ENCODE measurements around the gene LRP6. TPM values are rescaled to one million over a fixed set of nuclear protein-coding genes. Genes with fewer than 3 reads are reported as not detected.
"Not testable (repeated sequence)": the region's sequence is repeated elsewhere in the genome, so short reads cannot be mapped to it uniquely, and the experiment has no call there.

Gene LRP6
- total RNA-seq, 2 experiments from 2014 or later = 0.28 TPM; not detected in 1

DNA sequence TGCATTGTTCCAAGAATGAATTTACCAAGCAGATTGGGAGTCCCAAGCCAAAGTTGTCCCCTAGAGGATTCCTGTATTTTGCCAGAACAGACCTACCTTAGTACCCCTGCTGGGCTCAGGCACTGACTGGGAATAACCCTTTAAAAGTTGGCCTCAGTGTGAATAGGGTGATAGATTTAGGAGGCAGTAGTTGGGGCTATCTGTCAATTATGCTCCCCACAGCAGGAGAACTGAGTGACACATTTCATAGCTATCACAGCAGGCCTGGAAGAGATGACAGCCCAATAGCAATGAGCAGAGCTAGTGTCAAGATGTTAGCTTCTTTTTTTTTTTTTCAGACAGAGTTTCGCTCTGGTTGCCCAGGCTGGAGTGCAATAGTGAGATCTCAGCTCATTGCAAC, 14.3 kb upstream of the LRP6 start:
- ATAC-seq (no peak), DNase-seq (no peak)
- H3K9me3 Mint-ChIP-seq (ENCODE audit: low read depth) = no peaks in the 10 kb centered on the region
- CTCF ChIA-PET = no interaction called here
- H3K4me3 Mint-ChIP-seq = no peak overlapping the region
- peaks cover 2% of the 10 kb centered on the region for H3K36me3 Mint-ChIP-seq
- no peak overlapping the region for H3K27ac Mint-ChIP-seq
- peaks cover 44% of the 10 kb centered on the region for H3K27me3 Mint-ChIP-seq
- H3K4me1 Mint-ChIP-seq = no peaks in the 10 kb centered on the region

DNA sequence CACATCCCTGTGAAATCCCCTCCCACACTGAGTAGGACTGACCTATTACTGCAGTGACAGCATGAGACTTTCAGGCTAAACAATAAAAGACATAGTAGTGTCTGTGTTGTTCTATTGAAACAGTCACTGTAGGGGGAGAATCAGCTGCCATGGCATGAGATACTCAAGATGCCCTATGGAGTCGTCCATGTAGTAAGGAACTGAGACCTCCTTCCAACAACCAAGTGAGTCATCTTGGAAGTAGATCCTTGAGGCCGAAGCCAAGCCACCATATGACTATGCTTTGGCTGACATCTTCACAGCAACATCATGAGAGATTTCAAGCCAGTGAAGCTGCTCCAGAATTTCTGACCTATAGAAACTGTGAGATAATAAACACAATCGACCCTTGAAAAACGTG, 12.1 kb upstream of the LRP6 start:
- Mint-ChIP-seq H3K4me1 (no peaks in the 10 kb centered on the region), H3K27me3 (peaks cover 47% of the 10 kb centered on the region), H3K4me3 (no peak overlapping the region), H3K27ac (no peak overlapping the region), H3K9me3 (ENCODE audit: low read depth) (no peaks in the 10 kb centered on the region), H3K36me3 (peaks cover 2% of the 10 kb centered on the region)
- CTCF ChIA-PET = interaction anchor here (1.2 kb wide), 1 partner anchor 14 kb away, joined by 3 read pairs; no protein-coding TSS in a partner anchor
- ATAC-seq (no peak), DNase-seq (no peak)

DNA sequence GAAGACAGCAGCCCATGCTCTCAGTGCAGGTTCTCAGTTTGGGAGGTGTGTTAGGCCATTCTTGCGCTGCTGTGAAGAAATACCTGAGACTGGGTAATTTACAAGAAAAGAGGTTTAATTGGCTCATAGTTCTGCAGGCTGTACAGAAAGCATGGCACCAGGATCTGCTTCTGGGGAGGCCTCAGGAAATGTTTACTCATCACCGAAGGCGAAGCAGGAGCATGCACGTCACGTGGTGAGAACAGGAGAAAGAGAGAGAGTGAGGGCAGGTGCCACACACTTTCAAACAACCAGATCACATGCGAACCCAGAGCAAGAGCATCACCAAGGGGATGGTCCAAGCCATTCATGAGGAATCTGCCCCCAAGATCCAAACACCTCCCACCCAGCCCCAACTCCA, 9.0 kb upstream of the LRP6 start:
- no peak overlapping the region for H3K4me3 Mint-ChIP-seq
- peaks cover 25% of the 10 kb centered on the region for H3K27me3 Mint-ChIP-seq
- no peaks in the 10 kb centered on the region for H3K4me1 Mint-ChIP-seq

DNA sequence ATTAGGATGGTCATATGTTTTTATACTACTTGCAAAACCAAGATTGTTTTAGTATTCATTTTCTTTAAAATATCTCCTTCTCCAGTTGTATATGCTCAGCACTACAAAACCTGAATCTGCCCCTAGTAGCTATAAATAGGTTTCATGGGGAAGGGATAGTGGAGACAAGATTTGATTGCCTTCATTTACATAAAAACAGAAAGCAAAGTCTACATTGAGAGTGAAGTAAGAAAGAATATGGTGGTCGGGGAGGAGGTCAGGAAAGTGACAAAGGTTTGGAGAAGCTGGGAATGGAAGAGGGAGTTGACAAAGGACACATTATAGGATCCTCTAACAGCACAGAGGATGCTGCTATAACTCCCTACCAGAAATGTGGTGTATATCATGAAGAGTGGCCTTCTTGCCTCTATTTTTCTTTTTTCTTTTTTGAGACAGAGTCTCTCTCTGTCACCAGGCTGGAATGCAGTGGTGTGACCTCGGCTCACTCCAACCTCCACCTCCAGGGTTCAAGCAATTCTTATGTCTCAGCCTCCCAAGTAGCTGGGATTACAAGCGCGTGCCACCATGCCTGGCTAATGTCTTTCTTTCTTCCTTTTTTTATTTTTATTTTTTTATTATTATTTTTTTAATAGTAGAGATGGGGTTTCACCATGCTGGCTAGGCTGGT, 6.6 kb upstream of the LRP6 start:
- peaks cover 18% of the 10 kb centered on the region for H3K27me3 Mint-ChIP-seq
- CTCF ChIA-PET = no interaction called here

More for the DNA sequence above, 9.0 kb upstream of the LRP6 start:
- Mint-ChIP-seq H3K9me3 (ENCODE audit: low read depth) (no peaks in the 10 kb centered on the region), H3K36me3 (peaks cover 2% of the 10 kb centered on the region), H3K27ac (no peak overlapping the region)
- ATAC-seq = no peak
- CTCF ChIA-PET = no interaction called here
- DNase-seq = no peak

DNA sequence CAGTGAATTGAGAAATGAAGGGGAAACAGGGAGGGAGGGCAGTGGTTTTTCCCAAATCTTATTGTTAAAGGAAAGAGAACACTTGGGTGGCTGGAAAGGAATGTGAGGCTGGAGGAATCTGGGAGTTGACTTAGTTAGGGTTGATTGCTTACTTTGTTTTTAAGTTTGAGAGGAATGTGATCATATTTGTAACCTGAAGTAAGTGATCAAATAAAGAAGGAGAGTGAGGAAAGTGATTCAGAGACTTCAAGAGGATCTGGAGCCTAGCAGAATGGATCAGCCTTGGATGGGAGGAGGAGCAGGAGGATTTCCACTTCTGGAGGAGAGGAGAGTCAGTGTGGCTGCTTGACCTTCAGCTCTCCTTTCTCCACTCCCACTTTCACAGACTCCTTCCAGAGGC, 6.0 kb upstream of the LRP6 start:
- no peak overlapping the region for H3K4me3 Mint-ChIP-seq
- DNase-seq (no peak), ATAC-seq (no peak)
- H3K36me3 Mint-ChIP-seq = peaks cover under 1% of the 10 kb centered on the region
- CTCF ChIA-PET = no interaction called here
- peaks cover 20% of the 10 kb centered on the region for H3K27me3 Mint-ChIP-seq
- no peak overlapping the region for H3K27ac Mint-ChIP-seq
- H3K9me3 Mint-ChIP-seq (ENCODE audit: low read depth) = no peaks in the 10 kb centered on the region
- H3K4me1 Mint-ChIP-seq = no peaks in the 10 kb centered on the region

More for the DNA sequence above, 6.6 kb upstream of the LRP6 start:
- Mint-ChIP-seq H3K4me1 (no peaks in the 10 kb centered on the region), H3K4me3 (no peak overlapping the region), H3K36me3 (peaks cover 2% of the 10 kb centered on the region), H3K27ac (no peak overlapping the region), H3K9me3 (ENCODE audit: low read depth) (no peaks in the 10 kb centered on the region)
- DNase-seq (no peak), ATAC-seq (no peak)

DNA sequence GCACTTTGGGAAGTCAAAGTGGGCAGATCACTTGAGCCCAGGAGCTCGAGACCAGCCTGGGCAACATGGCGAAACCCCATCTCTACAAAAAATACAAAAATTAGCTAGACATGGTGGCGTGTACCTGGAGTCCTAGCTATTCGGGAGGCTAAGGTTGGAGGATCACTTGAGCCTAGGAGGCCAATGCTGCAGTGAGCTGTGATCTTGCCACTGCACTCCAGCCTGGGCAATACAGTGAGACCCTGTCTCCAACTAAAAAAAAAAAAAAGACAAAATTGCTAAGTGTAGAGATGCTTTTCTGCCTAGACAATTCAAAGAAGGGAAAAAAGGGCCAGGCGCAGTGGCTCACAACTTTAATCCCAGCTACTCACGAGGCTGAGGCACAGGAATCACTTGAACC, 3.4 kb upstream of the LRP6 start:
- no peak for ATAC-seq
- no peaks in the 10 kb centered on the region for H3K9me3 Mint-ChIP-seq (ENCODE audit: low read depth)
- no peak overlapping the region for H3K27ac Mint-ChIP-seq
- no peak overlapping the region for H3K4me3 Mint-ChIP-seq
- peaks cover 11% of the 10 kb centered on the region for H3K4me1 Mint-ChIP-seq
- CTCF ChIA-PET = no interaction called here
- H3K27me3 Mint-ChIP-seq = peaks cover 36% of the 10 kb centered on the region
- DNase-seq = no peak
- H3K36me3 Mint-ChIP-seq = no peaks in the 10 kb centered on the region

DNA sequence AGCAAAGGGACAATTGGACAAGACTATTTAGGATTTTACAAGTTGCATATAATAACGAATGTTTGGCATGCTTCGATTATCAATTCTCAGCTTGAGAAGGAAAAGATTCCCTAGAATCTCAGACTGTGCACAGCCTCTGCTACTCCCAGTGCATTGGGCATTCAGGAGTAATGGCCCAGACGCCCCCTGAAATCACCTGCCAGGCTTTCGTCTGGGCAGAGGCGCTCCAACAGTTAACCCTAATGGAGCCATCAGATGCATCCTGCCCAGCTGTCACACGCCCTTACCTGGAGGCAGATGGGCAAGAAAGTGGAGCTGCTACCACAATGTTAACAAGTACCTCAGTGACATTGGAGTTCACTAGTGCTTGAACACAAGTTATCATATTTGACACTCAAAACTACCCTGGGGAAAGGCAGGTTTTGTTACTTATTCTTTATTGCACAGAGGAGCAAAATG, 927 bp upstream of the LRP6 start:
- peak overlapping the region; percentile 41 for H3K4me3 Mint-ChIP-seq
- ATAC-seq (no peak), DNase-seq (no peak)
- no peaks in the 10 kb centered on the region for H3K36me3 Mint-ChIP-seq
- H3K27ac Mint-ChIP-seq = peak overlapping the region; percentile 22
- CTCF ChIA-PET = interaction anchor here (0.7 to 1.3 kb wide), 2 partner anchors 60 to 686 kb away, joined by 3 read pairs; no protein-coding TSS in a partner anchor
- H3K27me3 Mint-ChIP-seq = peaks cover 59% of the 10 kb centered on the region
- H3K4me1 Mint-ChIP-seq = peaks cover 11% of the 10 kb centered on the region
- H3K9me3 Mint-ChIP-seq (ENCODE audit: low read depth) = no peaks in the 10 kb centered on the region

DNA sequence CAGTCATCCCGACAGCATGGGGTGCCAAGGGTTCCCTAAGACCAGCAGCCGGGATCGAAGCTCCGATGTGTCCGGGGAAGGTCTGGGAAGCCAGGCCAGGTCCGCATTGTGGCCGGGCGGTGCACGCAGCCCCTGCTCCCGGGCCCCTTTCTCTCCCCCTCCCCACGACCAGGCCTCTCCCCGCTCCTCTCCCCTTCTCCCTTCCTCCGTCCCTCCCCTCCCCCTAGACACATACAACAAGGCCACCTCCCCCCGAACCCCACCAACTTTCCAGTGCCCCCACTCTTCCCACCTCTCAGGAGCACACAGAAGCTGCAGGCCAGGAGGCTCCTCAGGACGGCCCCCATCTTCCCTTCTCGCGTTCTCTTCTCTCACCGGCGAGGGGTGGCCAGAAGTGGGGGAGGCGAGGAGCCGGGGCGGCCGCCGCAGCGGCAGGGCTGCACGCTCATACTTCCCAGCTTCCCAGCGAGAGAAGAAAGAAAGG, 413 bp downstream of the LRP6 start:
- Mint-ChIP-seq H3K36me3 (no peaks in the 10 kb centered on the region), H3K9me3 (ENCODE audit: low read depth) (no peaks in the 10 kb centered on the region), H3K27me3 (peaks cover 68% of the 10 kb centered on the region), H3K4me1 (peaks cover 11% of the 10 kb centered on the region), H3K27ac (no peak overlapping the region), H3K4me3 (peak overlapping the region; percentile 61)
- peak; percentile 20 for ATAC-seq
- CTCF ChIA-PET = interaction anchor here (1.3 kb wide), 1 partner anchor 61 kb away, joined by 3 read pairs; no protein-coding TSS in a partner anchor
- DNase-seq = no peak

DNA sequence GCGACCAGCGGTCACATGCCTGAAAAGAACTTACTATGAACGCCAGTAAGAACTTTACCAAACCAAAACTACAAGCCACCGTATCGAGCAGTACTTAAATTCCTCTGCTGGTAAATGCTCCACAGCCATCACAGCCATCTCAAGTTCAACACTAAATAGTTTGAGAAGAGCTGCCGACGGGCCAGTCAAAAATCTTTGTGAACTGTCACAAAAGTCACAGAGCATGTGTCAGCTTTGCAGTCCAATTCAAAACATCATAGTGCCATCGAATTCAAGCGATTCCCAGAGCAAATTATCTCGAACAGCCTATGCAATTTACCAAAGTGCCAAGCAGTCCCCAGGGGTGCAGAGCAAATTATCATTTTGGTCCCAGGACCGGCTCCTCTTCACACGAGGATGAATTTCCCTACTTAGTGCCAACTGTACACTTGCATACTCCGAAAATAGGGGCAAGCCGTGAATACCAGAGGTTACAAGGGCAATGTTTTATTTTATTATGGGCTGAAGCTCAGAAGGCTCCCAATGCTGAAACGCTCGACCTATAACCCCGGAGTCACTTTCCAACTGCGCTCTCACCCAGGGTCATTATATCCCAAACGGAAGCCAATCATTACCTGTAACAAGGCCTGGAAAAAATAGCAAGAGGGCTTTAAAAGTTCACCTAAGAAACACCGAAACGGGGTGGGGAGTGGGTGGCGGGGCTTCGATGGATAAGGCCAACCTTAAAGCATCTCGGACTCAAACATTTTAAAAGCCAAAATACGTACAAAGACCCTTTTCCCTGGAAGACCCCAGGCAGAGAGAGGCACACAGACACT, 1.1 kb downstream of the LRP6 start:
- Mint-ChIP-seq H3K36me3 (no peaks in the 10 kb centered on the region), H3K27me3 (peaks cover 64% of the 10 kb centered on the region), H3K9me3 (ENCODE audit: low read depth) (no peaks in the 10 kb centered on the region), H3K4me3 (no peak overlapping the region), H3K27ac (no peak overlapping the region), H3K4me1 (peaks cover 11% of the 10 kb centered on the region)
- ATAC-seq = no peak
- DNase-seq = no peak
- CTCF ChIA-PET = interaction anchor here (1.3 kb wide), 1 partner anchor 14 kb away, joined by 3 read pairs; no protein-coding TSS in a partner anchor

DNA sequence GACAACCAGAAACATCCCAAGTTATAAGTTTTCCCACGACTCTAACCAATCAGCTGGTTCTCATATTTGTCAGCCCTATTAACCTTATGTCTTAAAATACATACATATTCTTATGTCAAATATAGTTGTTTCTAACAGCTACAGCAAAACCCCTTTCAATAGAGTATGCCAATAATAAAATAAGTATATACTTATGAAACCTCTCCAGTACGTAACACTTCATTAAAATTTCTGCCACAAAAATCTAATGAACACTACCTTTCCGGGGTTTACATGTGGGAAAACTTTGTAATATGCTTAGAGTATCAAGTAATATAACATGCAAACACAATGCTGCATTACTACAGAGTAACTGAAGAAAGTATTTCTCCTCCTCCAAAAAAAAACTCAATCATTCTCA, 1.8 kb downstream of the LRP6 start:
- no peaks in the 10 kb centered on the region for H3K36me3 Mint-ChIP-seq
- no peaks in the 10 kb centered on the region for H3K9me3 Mint-ChIP-seq (ENCODE audit: low read depth)
- peaks cover 63% of the 10 kb centered on the region for H3K27me3 Mint-ChIP-seq
- CTCF ChIA-PET = interaction anchor here (1.3 kb wide), 1 partner anchor 15 kb away, joined by 3 read pairs; no protein-coding TSS in a partner anchor
- H3K27ac Mint-ChIP-seq = no peak overlapping the region
- H3K4me3 Mint-ChIP-seq = no peak overlapping the region
- ATAC-seq (no peak), DNase-seq (no peak)
- peaks cover 11% of the 10 kb centered on the region for H3K4me1 Mint-ChIP-seq

DNA sequence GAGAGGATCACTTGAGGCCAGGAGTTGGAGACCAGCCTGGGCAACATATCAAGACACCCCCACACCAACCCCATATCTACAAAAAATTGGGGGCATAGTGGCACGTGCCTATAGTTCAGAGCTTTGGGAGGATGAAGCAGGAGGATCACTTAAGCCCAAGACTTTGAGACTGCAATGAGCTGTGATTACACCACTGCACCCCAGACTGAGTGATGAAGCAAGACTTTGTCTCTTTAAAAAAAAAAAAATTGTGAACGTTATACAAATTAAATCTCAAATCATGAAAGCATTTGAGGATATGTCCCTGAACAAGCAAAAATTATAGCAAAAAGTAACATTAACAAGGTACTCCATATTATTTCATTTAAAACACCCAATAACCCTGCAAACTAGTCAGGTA, 2.9 kb downstream of the LRP6 start:
- Mint-ChIP-seq H3K9me3 (ENCODE audit: low read depth) (no peaks in the 10 kb centered on the region), H3K27ac (no peak overlapping the region), H3K4me1 (peaks cover 11% of the 10 kb centered on the region), H3K4me3 (no peak overlapping the region), H3K36me3 (no peaks in the 10 kb centered on the region), H3K27me3 (peaks cover 65% of the 10 kb centered on the region)
- DNase-seq = no peak
- ATAC-seq = no peak
- CTCF ChIA-PET = no interaction called here

DNA sequence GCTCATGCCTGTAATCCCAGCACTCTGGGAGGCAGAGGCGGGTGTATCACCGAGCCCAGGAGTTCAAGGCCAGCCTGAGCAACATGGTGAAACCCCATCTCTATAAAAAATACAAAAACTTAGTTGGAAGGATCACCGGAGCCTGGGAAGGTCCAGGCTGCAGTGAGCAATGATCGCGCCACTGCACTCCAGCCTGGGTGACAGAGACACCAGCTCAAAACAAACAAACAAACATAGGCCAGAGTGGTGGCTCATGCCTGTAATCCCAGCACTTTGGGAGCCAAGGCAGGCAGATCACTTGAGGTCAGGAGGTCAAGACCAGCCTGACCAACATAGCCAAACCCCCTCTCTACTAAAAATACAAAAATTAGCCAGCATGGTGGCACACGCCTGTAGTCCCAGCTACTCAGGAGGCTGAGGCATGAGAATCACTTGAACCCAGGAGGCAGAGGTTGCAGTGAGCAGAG, 10.5 kb downstream of the LRP6 start:
- H3K9me3 Mint-ChIP-seq (ENCODE audit: low read depth); H3K36me3 Mint-ChIP-seq; H3K27ac Mint-ChIP-seq; DNase-seq; H3K4me3 Mint-ChIP-seq; H3K4me1 Mint-ChIP-seq; ATAC-seq: not testable (repeated sequence)
- CTCF ChIA-PET = interaction anchor here (1.2 kb wide), 1 partner anchor 71 kb away, joined by 3 read pairs; no protein-coding TSS in a partner anchor
- peaks cover 19% of the 10 kb centered on the region for H3K27me3 Mint-ChIP-seq

DNA sequence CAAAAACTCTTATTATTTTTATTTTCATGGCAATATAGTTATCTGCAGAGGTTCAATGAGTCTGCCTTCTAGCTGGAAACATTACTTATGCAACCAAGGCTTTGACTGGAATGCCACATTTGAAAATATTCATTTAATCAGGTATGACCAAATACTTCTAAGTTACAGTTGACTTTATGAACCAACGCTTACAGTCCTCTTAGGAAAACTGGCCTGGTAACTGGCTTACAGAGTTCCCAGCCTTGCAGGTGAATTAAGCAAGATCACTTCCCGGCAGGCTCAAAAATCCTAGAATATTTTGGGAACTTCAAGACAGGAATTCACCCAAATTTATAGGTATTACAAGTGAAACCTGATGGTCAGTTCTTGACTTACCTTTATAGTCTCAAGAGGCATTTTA, 12.3 kb downstream of the LRP6 start:
- H3K36me3 Mint-ChIP-seq = no peaks in the 10 kb centered on the region
- CTCF ChIA-PET = no interaction called here
- H3K9me3 Mint-ChIP-seq (ENCODE audit: low read depth) = no peaks in the 10 kb centered on the region
- no peak for ATAC-seq
- no peak overlapping the region for H3K4me3 Mint-ChIP-seq
- H3K27ac Mint-ChIP-seq = no peak overlapping the region
- H3K27me3 Mint-ChIP-seq = peaks cover 27% of the 10 kb centered on the region
- peaks cover 5% of the 10 kb centered on the region for H3K4me1 Mint-ChIP-seq
- DNase-seq = no peak
